Nephron progenitor cell (in vitro differentiated cells): ENCODE measurements around the gene ZNF653.

Experiments
- DNase-seq: peaks from one replicate; pipeline ENCODE4 v3.0.0; 2021
- H3K27ac Mint-ChIP-seq: 2 replicates; pipeline ENCODE4 v1.8.0; 2021; ENCODE audit warnings: mild to moderate bottlenecking, moderate library complexity, mixed read lengths
- H3K27me3 Mint-ChIP-seq: 2 replicates; pipeline ENCODE4 v1.8.0; 2021; ENCODE audit warnings: mild to moderate bottlenecking, low read depth, mixed read lengths; ENCODE audit not compliant: poor library complexity
- H3K36me3 Mint-ChIP-seq: 2 replicates; pipeline ENCODE4 v1.8.0; 2021; ENCODE audit warnings: low read depth, mixed read lengths
- H3K4me1 Mint-ChIP-seq: 2 replicates; pipeline ENCODE4 v1.8.0; 2021; ENCODE audit warnings: mixed read lengths
- H3K4me3 Mint-ChIP-seq: 2 replicates; pipeline ENCODE4 v1.8.0; 2021; ENCODE audit warnings: mild to moderate bottlenecking, moderate library complexity, mixed read lengths
- H3K9me3 Mint-ChIP-seq: 2 replicates; pipeline ENCODE4 v1.8.0; 2021; ENCODE audit warnings: mild to moderate bottlenecking, moderate library complexity, mixed read lengths
- TF ChIP-seq, protein P1 (sequence below): fragments of 200-600 bp; sonication (generic); IDR thresholded peaks from 2 replicates; pipeline ENCODE4 v1.5.0; 2021; ENCODE audit warnings: antibody characterized with exemption

ZNF653 gene

DNA sequence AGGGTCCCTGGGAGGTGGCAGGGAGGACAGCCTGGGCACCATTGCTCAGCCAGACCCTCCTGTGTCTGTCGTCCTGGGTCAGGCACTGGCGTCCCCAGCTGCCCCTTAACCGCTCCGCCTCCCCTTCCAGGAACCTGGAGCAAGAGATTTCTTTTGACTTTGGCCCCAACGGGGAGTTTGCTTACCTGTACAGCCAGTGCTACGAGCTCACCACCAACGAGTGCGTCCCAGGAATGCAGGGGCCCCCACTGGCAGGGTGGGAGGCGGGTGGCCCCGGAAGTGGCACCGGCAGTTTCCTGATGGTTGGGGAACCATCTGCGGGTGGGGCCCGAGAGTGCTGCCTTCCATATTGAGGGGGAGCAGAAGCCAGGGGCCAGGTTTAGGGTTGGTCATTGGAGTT lies 57.2 kb downstream of the ZNF653 start:
- peaks cover 29% of the 10 kb centered on the region for H3K4me1 Mint-ChIP-seq

DNA sequence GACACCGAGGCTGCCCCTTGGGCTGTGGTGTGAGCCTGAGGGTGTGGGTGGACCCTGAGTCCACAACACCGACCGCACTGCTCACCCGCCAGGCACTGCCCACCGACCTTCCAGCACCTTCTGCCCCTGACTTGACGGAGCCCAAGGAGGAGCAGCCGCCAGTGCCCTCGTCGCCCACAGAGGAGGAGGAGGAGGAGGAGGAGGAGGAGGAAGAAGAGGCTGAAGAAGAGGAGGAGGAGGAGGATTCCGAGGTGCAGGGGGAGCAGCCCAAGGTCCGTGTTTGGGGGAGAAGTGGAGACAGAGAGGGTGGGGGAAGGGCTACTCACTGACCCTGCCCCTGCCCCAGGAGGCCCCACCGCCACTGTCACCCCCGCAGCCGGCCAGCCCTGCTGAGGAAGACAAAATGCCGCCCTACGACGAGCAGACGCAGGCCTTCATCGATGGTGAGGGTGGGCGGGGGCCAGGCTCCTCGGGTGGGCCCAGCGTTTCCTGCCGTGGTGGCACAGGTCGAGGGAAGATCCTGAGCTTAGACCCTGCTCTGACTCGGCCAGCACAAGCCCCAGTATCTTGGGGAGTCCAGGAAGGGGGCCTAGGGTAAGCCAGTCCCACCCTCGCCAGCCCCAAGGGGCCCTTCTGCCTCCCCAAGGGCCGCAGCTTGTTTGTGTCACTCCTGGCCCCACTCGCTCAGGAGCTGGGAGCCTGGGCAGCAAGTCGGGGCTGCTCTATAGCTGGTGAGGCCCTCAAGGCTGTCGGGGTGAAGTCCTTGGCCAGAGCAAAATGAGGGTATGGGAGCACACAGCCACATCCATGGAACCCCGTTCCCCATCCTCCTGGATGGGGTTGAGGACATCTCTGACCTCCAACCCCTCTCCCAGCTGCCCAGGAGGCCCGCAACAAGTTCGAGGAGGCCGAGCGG lies 58.0 kb downstream of the ZNF653 start:
- TF ChIP-seq, protein P1, sequence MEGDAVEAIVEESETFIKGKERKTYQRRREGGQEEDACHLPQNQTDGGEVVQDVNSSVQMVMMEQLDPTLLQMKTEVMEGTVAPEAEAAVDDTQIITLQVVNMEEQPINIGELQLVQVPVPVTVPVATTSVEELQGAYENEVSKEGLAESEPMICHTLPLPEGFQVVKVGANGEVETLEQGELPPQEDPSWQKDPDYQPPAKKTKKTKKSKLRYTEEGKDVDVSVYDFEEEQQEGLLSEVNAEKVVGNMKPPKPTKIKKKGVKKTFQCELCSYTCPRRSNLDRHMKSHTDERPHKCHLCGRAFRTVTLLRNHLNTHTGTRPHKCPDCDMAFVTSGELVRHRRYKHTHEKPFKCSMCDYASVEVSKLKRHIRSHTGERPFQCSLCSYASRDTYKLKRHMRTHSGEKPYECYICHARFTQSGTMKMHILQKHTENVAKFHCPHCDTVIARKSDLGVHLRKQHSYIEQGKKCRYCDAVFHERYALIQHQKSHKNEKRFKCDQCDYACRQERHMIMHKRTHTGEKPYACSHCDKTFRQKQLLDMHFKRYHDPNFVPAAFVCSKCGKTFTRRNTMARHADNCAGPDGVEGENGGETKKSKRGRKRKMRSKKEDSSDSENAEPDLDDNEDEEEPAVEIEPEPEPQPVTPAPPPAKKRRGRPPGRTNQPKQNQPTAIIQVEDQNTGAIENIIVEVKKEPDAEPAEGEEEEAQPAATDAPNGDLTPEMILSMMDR: no peak
- no peaks in the 10 kb centered on the region for H3K27me3 Mint-ChIP-seq
- no peaks in the 10 kb centered on the region for H3K9me3 Mint-ChIP-seq
- H3K4me3 Mint-ChIP-seq: no peak overlapping the region
- H3K4me1 Mint-ChIP-seq: peaks cover 20% of the 10 kb centered on the region
- no peak for DNase-seq
- H3K27ac Mint-ChIP-seq: peak overlapping the region; percentile 29
- H3K36me3 Mint-ChIP-seq: peaks cover 14% of the 10 kb centered on the region

More for the DNA sequence above, 57.2 kb downstream of the ZNF653 start:
- Mint-ChIP-seq H3K27me3 (no peaks in the 10 kb centered on the region), H3K36me3 (peaks cover 14% of the 10 kb centered on the region), H3K9me3 (no peaks in the 10 kb centered on the region), H3K4me3 (no peak overlapping the region), H3K27ac (no peak overlapping the region)
- no peak for DNase-seq
- TF ChIP-seq, protein P1: no peak

DNA sequence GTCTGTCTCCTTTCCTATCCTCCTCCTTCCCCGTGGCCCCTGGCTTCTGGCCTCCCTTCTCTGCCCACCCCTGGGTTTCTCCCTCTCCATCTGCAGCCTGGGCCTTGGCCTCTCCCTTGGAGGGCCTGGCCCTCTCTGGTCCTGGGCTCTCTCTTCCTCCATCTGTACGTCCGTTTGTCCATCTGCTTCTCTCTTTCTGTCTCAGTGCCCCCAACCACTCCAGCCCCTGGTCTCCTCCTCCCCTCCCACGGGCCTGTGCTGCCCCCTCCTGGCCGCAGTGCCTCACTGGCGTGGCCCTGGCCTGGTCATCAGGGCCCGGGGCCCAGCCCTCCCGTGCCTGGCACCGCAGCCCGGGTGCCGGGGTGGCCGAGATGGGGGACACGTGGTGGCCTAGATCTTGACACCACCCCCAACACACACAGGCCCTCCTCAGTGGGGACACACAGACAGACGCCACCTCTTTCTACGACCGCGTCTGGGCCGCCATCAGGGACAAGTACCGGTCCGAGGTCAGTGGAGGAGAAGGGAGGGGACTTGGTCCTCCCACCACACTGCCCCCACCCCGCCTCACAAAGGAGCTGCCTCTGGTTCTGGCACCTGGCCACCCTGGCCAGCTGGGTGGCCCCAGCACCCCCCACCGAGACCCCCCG lies 58.9 kb downstream of the ZNF653 start:
- peaks cover 21% of the 10 kb centered on the region for H3K36me3 Mint-ChIP-seq
- H3K27me3 Mint-ChIP-seq: no peaks in the 10 kb centered on the region
- H3K4me3 Mint-ChIP-seq: no peak overlapping the region
- H3K4me1 Mint-ChIP-seq: peaks cover 12% of the 10 kb centered on the region
- H3K9me3 Mint-ChIP-seq: no peaks in the 10 kb centered on the region
- peak overlapping the region; percentile 89 for H3K27ac Mint-ChIP-seq
- DNase-seq: peak; percentile 82
- TF ChIP-seq, protein P1: peak; percentile 65

DNA sequence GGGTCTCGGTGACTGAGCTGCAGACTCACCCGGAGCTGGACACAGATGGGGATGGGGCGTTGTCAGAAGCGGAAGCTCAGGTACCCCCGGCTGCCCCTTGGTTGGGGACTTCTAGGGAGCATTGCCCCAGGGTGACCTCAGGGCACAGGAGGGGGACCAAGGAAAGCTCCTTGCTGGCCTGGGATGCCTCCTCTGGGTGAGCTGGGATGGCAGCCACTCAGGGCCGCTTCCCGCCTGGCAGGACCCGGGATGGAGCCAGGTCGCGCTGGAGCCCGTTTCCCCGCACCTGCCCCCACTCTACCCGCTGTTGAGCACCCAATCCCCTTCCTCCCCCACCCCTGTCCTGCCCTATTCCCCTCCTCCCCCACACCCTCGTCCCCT lies 59.4 kb downstream of the ZNF653 start:
- H3K27me3 Mint-ChIP-seq: no peaks in the 10 kb centered on the region
- peaks cover 24% of the 10 kb centered on the region for H3K36me3 Mint-ChIP-seq
- H3K9me3 Mint-ChIP-seq: no peaks in the 10 kb centered on the region
- peaks cover 11% of the 10 kb centered on the region for H3K4me1 Mint-ChIP-seq
- no peak overlapping the region for H3K4me3 Mint-ChIP-seq
- TF ChIP-seq, protein P1: no peak
- H3K27ac Mint-ChIP-seq: no peak overlapping the region
- DNase-seq: no peak

DNA sequence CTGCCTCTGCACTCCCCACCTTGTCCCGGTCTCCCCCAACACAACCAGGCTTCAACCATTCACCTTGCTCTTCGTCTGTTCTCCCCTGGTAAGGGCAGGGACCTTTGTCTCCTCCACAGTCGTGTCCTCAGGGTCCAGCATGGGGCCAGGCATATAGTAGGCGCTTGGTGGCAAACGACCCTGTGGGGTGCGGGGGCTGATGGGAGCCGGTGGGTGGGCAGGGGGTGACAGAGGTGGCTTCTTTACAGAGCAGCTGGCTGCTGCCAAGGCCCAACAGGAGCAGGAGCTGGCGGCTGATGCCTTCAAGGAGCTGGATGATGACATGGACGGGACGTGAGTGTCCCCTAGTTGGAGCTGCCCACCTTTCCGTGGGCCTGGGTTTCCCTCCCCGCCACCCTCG lies 60.5 kb downstream of the ZNF653 start:
- Mint-ChIP-seq H3K9me3 (no peaks in the 10 kb centered on the region), H3K36me3 (peaks cover 34% of the 10 kb centered on the region), H3K27ac (peak overlapping the region; percentile 64), H3K27me3 (no peaks in the 10 kb centered on the region), H3K4me3 (no peak overlapping the region), H3K4me1 (peaks cover 14% of the 10 kb centered on the region)
- TF ChIP-seq, protein P1: no peak
- no peak for DNase-seq
